Panc1 (cell line): Measurements from ENCODE around the gene GLS. TPM values are rescaled to one million over a fixed set of nuclear protein-coding genes. Genes with fewer than 3 reads are reported as not detected.

Experiments used
- ATAC-seq: fragments of 200-7000 bp; cut with Tn5 transposase; 2 replicates; pipeline ENCODE4 v1.9.1; 2020; ENCODE audit warnings: mild to moderate bottlenecking, moderate library complexity
- BruUV-seq: library from RNA; stranded (reverse); fragments of 400-500 nt; replicated peaks from 2 replicates; lab custom pipeline; 2021; lab: Mats Ljungman, UMichigan
- CTCF ChIA-PET: fragments of 300-600 bp; sonication (Branson Sonifier 250); formaldehyde crosslinking; loops from one replicate; lab custom pipeline; 2022; ENCODE audit warnings: antibody characterized with exemption; lab: Charles Lee
- POLR2A ChIA-PET: fragments of 300-600 bp; sonication (Branson Sonifier 250); formaldehyde crosslinking; loops from one replicate; lab custom pipeline; 2022; ENCODE audit warnings: antibody characterized with exemption; lab: Charles Lee
- DNase-seq: peaks from one replicate; pipeline ENCODE4 v3.0.0-alpha.2; 2010; ENCODE audit warnings: low read depth, low spot score
- H3K27ac ChIP-seq: 2 replicates; pipeline ENCODE4 v1.5.1; 2011; ENCODE audit warnings: mild to moderate bottlenecking, low read length, inconsistent platforms
- H3K27me3 ChIP-seq: fragments of 200-500 bp; sonication (Bioruptor generic); 2 replicates; pipeline ENCODE4 v1.6.0; 2014; ENCODE audit warnings: low read length, inconsistent platforms; ENCODE audit not compliant: control insufficient read depth, insufficient read depth
- H3K36me3 ChIP-seq: fragments of 200-500 bp; sonication (Bioruptor generic); 2 replicates; pipeline ENCODE4 v1.5.1; 2014; ENCODE audit warnings: inconsistent platforms, mild to moderate bottlenecking, low read length, moderate library complexity; ENCODE audit not compliant: control insufficient read depth, insufficient read depth
- H3K4me1 ChIP-seq: 2 replicates; pipeline ENCODE4 v1.5.1; 2011; ENCODE audit warnings: inconsistent platforms, mild to moderate bottlenecking, low read length, moderate library complexity; ENCODE audit not compliant: control insufficient read depth, insufficient read depth
- H3K4me3 ChIP-seq, 2 experiments: 2 replicates each; pipeline ENCODE4 v1.5.1; 2011 to 2012; ENCODE audit warnings: low read depth in 2 of 2, low read length in 2 of 2, mild to moderate bottlenecking in 2 of 2, inconsistent platforms in 1 of 2, moderate library complexity in 1 of 2
- H3K9me3 ChIP-seq: fragments of 200-500 bp; sonication (Bioruptor generic); 2 replicates; pipeline ENCODE4 v1.5.1; 2014; ENCODE audit warnings: low read depth, mild to moderate bottlenecking, inconsistent platforms, low read length, moderate library complexity; ENCODE audit not compliant: control insufficient read depth, insufficient read depth
- CTCF ChIP-seq: fragments of 450-650 bp; IDR thresholded peaks from 2 replicates; pipeline ENCODE4 v1.5.1; 2017; ENCODE audit warnings: mild to moderate bottlenecking
- POLR2AphosphoS5 ChIP-seq: IDR thresholded peaks from 2 replicates; pipeline ENCODE4 v1.6.1; 2012; ENCODE audit warnings: mild to moderate bottlenecking, low read depth, low read length, moderate library complexity
- REST ChIP-seq, 2 experiments: IDR thresholded peaks; 2 replicates each; pipeline ENCODE4 v1.6.1; 2011 to 2012; ENCODE audit warnings: low read depth in 2 of 2, control low read depth in 1 of 2, low read length in 1 of 2, mild to moderate bottlenecking in 1 of 2, moderate library complexity in 1 of 2; ENCODE audit not compliant: insufficient read depth in 1 of 2
- SIN3A ChIP-seq: IDR thresholded peaks from 2 replicates; pipeline ENCODE4 v1.6.1; 2012; ENCODE audit warnings: low read depth, mild to moderate bottlenecking, low read length, moderate library complexity, borderline replicate concordance; ENCODE audit not compliant: insufficient read depth
- TCF7L2 ChIP-seq: IDR thresholded peaks from 2 replicates; pipeline ENCODE4 v1.6.1; 2011; ENCODE audit warnings: mild to moderate bottlenecking, low read depth, low read length, inconsistent platforms
- in situ Hi-C: cut with HindIII; loops from 2 replicates; pipeline ENCODE4 v1.10.0; 2016; ENCODE audit warnings: low sequenced_read_pairs, low pct_unique_long_range_greater_than_20kb
- intact Hi-C: fragments of 100-400 bp; cut with micrococcal nuclease; formaldehyde crosslinking; loops from one replicate; pipeline ENCODE4 v1.10.0; 2022; ENCODE audit not compliant: unreplicated experiment
- total RNA-seq: library from RNA; stranded (reverse); gene quantifications from one replicate; pipeline ENCODE4 v1.2.1, GENCODE V29; 2021; ENCODE audit not compliant: unreplicated experiment

The GLS gene
- total RNA-seq, 1 experiment from 2014 or later: 93.9 TPM

DNA sequence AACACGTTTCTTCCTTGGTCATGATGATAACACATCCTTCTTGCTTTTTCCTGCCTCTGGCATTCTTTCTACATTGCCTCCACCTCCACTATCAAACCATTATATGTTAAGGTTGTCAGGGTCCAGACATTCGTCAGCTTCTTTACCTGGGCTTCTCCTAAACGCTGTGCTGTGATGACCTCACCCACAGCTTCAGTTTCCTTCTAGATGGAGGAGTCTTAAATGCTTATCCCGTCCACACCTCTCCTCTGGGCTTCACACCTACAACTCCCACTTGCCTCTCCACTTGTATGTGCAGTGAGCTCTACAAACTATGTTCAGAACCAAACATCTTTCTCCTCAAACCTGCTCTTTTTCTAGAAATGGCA lies 134.0 kb downstream of the GLS start:
- in situ Hi-C loops (no loop called here), intact Hi-C loops (no loop called here)
- DNase-seq (no peak), ATAC-seq (peak; percentile 3; the same call in 1 of the 2 replicates)
- TF ChIP-seq CTCF (no peak), POLR2AphosphoS5 (no peak), TCF7L2 (no peak), REST (IDR thresholded peaks at IDR 0.05; ENCODE audit: insufficient read depth in 1 of 2, low read depth in 2 of 2, low read length in 1 of 2) (no peak), SIN3A (no peak)
- H3K27me3 ChIP-seq: no peaks in the 10 kb centered on the region
- peak overlapping the region; percentile 95 for H3K27ac ChIP-seq
- H3K9me3 ChIP-seq: no peaks in the 10 kb centered on the region
- CTCF ChIA-PET: interaction anchor here (0.6 kb wide), 1 partner anchor 650 kb away, joined by 8 read pairs; no protein-coding TSS in a partner anchor
- TSS peak; percentile 94 for BruUV-seq
- POLR2A ChIA-PET: interaction anchor here (0.9 kb wide), 1 partner anchor 9 kb away, joined by 6 read pairs; no protein-coding TSS in a partner anchor
- H3K36me3 ChIP-seq: peaks cover 10% of the 10 kb centered on the region
- peak overlapping the region; percentile 94 to 98 for H3K4me3 ChIP-seq
- H3K4me1 ChIP-seq: peaks cover 24% of the 10 kb centered on the region

Other genes with a start within 250 kb of the GLS start
- 40.2 TPM for gene NAB1, start 231.7 kb upstream of the GLS start, total RNA-seq
- 73.4 TPM for gene STAT1, start 133.3 kb downstream of the GLS start, total RNA-seq